Stomach (tissue), 9 donors: ENCODE data around the gene FAM8A1. TPM values are rescaled to one million over a fixed set of nuclear protein-coding genes. Genes with fewer than 3 reads are reported as not detected.

ENCODE experiments used
- DNase-seq, 2 donors: peaks; one replicate each; pipeline versions ENCODE4 v3.0.0 to v3.0.0-alpha.2; 2013 to 2019
- H3K27ac ChIP-seq, 5 donors: fragments of 200-600 bp in 4 of 5; sonication (generic) in 4 of 5; one replicate each; pipeline ENCODE4 v1.5.1; 2013 to 2019; ENCODE audit warnings: mild to moderate bottlenecking in 1 of 5, moderate library complexity in 1 of 5
- H3K27me3 ChIP-seq, 3 donors: fragments of 200-600 bp; sonication (generic); one replicate each; pipeline ENCODE4 v1.5.1; 2017 to 2019; ENCODE audit warnings: mixed run types in 1 of 3
- H3K36me3 ChIP-seq, 4 donors: fragments of 200-600 bp; sonication (generic); 1 replicate in 3 of 4; 2 replicates in 1 of 4; pipeline ENCODE4 v1.5.1; 2016 to 2019
- H3K4me1 ChIP-seq, 4 donors: fragments of 200-600 bp; sonication (generic); one replicate each; pipeline ENCODE4 v1.5.1; 2016 to 2019
- H3K4me3 ChIP-seq, 4 donors: fragments of 200-600 bp; sonication (generic) in 3 of 4; one replicate each; pipeline ENCODE4 v1.5.1; 2016 to 2019; ENCODE audit warnings: mild to moderate bottlenecking in 1 of 4
- H3K9me3 ChIP-seq, 4 donors: fragments of 200-600 bp; sonication (generic); one replicate each; pipeline ENCODE4 v1.5.1; 2016 to 2019
- CTCF ChIP-seq, 7 experiments: fragments of 450-650 bp in 4 of 7; fragments of 200-600 bp in 3 of 7; sonication (generic) in 3 of 7; IDR thresholded peaks; one replicate each; pipeline ENCODE4 v1.5.1; 2016 to 2019; ENCODE audit warnings: antibody characterized with exemption in 7 of 7, control low read depth in 2 of 7, mild to moderate bottlenecking in 1 of 7
- EP300 ChIP-seq: sonication (generic); formaldehyde crosslinking; IDR thresholded peaks from one replicate; pipeline ENCODE4 v1.6.1; 2017; ENCODE audit warnings: antibody characterized with exemption
- POLR2A ChIP-seq, 4 donors: fragments of 450-650 bp; IDR thresholded peaks; one replicate each; pipeline ENCODE4 v1.6.1; 2016; ENCODE audit warnings: antibody characterized with exemption in 4 of 4, control low read depth in 2 of 4, mild to moderate bottlenecking in 1 of 4, moderate library complexity in 1 of 4
- POLR2AphosphoS5 ChIP-seq, 3 donors: sonication (generic); formaldehyde crosslinking; IDR thresholded peaks; one replicate each; pipeline ENCODE4 v1.6.1; 2016; ENCODE audit warnings: antibody characterized with exemption in 3 of 3
- WGBS, 5 donors: extraction: QIAGEN DNeasy Blood & Tissue Kit in 3 of 5; methylation state at CpG; one replicate each; pipeline versions ENCODE4 v1.1.5 to v1.1.7; 2013 to 2018; 5-methylcytosine and 5-hydroxymethylcytosine counted together
- intact Hi-C: fragments of 100-400 bp; cut with DNase I; formaldehyde crosslinking; loops from one replicate; pipeline ENCODE4 v1.15.1; 2023; ENCODE audit warnings: low total_unique reads
- polyA plus RNA-seq, 3 donors: library from polyadenylated mRNA; stranded (reverse); fragments of 200-250 nt; gene quantifications; one replicate each; pipeline ENCODE4 v1.2.3, GENCODE V29; 2013
- total RNA-seq, 5 donors: library from RNA; depleted of rRNA; stranded (reverse); fragments of >200 nt; gene quantifications; one replicate each; pipeline versions ENCODE4 v1.1.0 to v1.2.3, GENCODE V29; 2014 to 2016
- donor health status: healthy with polysubstance abuse.
- donor health status: Bipolar disorder and iron deficiency.
- donor health status: healthy.

Gene FAM8A1
- total and polyA plus RNA-seq, 8 donors, result 5.2 to 42.4 (median 21.9) TPM

GRCh38 chr6:17593246-17593645 lies 6.9 kb upstream of the FAM8A1 start:
- H3K27me3 ChIP-seq, result no peaks in the 10 kb centered on the region
- no peaks in the 10 kb centered on the region for H3K9me3 ChIP-seq
- no peaks in the 10 kb centered on the region for H3K4me1 ChIP-seq
- no peak overlapping the region for H3K4me3 ChIP-seq
- DNase-seq, result no peak
- intact Hi-C loops, result no loop called here
- H3K27ac ChIP-seq, result no peak overlapping the region
- TF ChIP-seq POLR2AphosphoS5 (IDR thresholded peaks at IDR 0.05) (no peak), EP300 (no peak), POLR2A (IDR thresholded peaks at IDR 0.05) (no peak), CTCF (IDR thresholded peaks at IDR 0.05) (no peak)
- H3K36me3 ChIP-seq, result no peaks in the 10 kb centered on the region

DNA sequence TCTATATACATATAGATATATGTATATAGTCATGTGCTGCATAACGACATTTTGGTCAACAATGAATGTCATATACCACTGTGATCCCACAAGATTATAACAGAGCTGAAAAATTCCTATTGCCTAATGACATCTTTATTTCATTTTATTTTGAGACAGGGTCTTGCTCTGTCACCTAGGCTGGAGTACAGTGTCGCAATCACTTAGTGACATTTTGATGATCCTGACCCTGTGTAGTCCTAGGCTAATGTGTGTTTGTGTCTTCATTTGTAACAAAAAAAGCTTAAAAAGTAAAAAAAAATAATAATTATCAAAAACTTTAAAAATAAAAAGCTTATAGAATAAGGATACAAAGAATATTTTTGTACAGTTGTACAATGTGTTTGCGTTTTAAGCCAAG lies 4.0 kb upstream of the FAM8A1 start:
- DNase-seq, result no peak
- no peaks in the 10 kb centered on the region for H3K36me3 ChIP-seq
- TF ChIP-seq CTCF (IDR thresholded peaks at IDR 0.05), result no peak
- H3K27me3 ChIP-seq, result no peaks in the 10 kb centered on the region
- no peak overlapping the region for H3K4me3 ChIP-seq
- H3K27ac ChIP-seq, result no peak overlapping the region
- intact Hi-C loops, result no loop called here
- H3K9me3 ChIP-seq, result no peaks in the 10 kb centered on the region
- peaks cover 0 to 9% (median 6%) of the 10 kb centered on the region in 4 donors for H3K4me1 ChIP-seq
- 91 to 95% (median 91%) methylated on average over 3 of the region's 3 CpGs for WGBS, 5 donors

DNA sequence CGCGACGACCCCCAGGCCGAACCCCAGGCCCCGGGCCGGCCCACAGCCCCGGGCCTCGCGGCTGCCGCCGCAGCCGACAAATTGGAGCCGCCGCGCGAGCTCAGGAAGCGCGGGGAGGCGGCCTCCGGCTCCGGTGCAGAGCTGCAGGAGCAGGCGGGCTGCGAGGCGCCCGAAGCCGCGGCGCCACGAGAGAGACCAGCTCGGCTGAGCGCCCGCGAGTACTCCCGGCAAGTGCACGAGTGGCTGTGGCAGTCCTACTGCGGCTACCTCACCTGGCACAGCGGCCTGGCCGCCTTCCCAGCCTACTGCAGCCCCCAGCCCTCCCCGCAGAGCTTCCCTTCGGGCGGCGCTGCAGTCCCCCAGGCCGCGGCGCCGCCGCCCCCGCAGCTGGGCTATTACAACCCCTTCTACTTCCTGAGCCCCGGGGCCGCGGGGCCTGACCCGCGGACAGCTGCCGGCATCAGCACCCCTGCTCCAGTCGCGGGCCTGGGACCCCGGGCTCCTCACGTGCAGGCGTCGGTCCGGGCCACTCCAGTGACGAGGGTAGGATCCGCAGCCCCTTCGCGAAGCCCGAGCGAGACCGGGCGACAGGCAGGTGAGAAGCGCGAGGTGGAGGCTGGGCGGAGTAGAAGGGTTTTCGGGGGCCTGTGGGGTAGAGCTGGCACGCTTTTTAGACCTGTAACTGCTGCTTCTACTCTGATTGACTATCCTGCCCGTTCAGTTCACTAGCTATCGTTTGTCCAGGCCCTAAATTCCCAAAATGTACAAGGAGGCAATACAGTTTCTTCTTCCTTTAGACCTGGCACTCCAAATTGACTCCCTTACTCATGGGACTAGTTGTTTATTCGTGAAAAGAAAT lies 654 bp downstream of the FAM8A1 start:
- TF ChIP-seq CTCF (IDR thresholded peaks at IDR 0.05) (no peak), POLR2A (IDR thresholded peaks at IDR 0.05) (no peak), EP300 (no peak), POLR2AphosphoS5 (IDR thresholded peaks at IDR 0.05) (no peak)
- Histone ChIP-seq H3K4me3 (peak overlapping the region; percentile 79 to 97 (median 89)), H3K9me3 (no peaks in the 10 kb centered on the region), H3K36me3 (peaks cover 0 to 33% (median 25%) of the 10 kb centered on the region in 4 donors), H3K27ac (peak overlapping the region; percentile 93 to 100 (median 97)), H3K27me3 (no peaks in the 10 kb centered on the region), H3K4me1 (peaks cover 12 to 44% (median 33%) of the 10 kb centered on the region in 4 donors)
- intact Hi-C loops, result no loop called here
- DNase-seq, result peak; percentile 47 to 81
- WGBS, 5 donors, result 0 to 8% (median 1%) methylated on average over 32 to 77 of the region's 77 CpGs

DNA sequence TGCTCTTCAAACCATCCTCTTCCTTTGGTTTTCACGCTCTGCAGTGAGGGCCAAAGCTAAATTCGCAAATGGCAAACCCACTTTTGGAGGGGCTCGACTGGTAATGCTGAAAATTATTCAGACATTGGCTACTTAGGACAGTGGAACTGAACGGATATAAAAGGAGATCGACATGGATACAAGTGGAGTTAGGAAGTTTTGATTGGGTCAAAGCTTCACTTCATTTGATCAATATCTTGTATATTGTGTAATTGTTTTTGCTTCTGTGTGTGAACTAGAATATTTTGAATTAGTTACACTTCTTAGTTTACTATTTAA lies 1.2 kb downstream of the FAM8A1 start:
- WGBS, 5 donors, result 4 to 9% (median 7%) methylated on average over 5 of the region's 5 CpGs
- DNase-seq, result no peak
- TF ChIP-seq POLR2A (IDR thresholded peaks at IDR 0.05), result no peak
- no peak for TF ChIP-seq CTCF (IDR thresholded peaks at IDR 0.05)
- TF ChIP-seq EP300, result no peak
- TF ChIP-seq POLR2AphosphoS5 (IDR thresholded peaks at IDR 0.05), result no peak
- peaks cover 0 to 39% (median 31%) of the 10 kb centered on the region in 4 donors for H3K36me3 ChIP-seq
- peaks cover 12 to 44% (median 33%) of the 10 kb centered on the region in 4 donors for H3K4me1 ChIP-seq
- intact Hi-C loops, result no loop called here
- H3K4me3 ChIP-seq, result peak overlapping the region; percentile 79 to 97 (median 89)
- peak overlapping the region; percentile 93 to 100 (median 97) for H3K27ac ChIP-seq
- no peaks in the 10 kb centered on the region for H3K9me3 ChIP-seq
- H3K27me3 ChIP-seq, result no peaks in the 10 kb centered on the region
